DND-41 (cell line): Measurements from ENCODE around the gene MIX23.
A peak's percentile ranks its signal among the peaks of the same experiment; 100 is the strongest.

ENCODE experiments used
- ATAC-seq: fragments of 200-7000 bp; cut with Tn5 transposase; 3 replicates; pipeline ENCODE4 v1.9.1; 2021; ENCODE audit warnings: low read depth; ENCODE audit not compliant: insufficient read depth
- DNase-seq: peaks from one replicate; pipeline ENCODE4 v3.0.0-alpha.2; 2020
- H2AFZ ChIP-seq: 2 replicates; pipeline ENCODE4 v1.6.0; 2012; ENCODE audit warnings: low read depth, low read length
- H3K27ac ChIP-seq: 2 replicates; pipeline ENCODE4 v1.5.1; 2012; ENCODE audit warnings: low read length, inconsistent platforms
- H3K27me3 ChIP-seq: fragments of 200-600 bp; sonication (generic); 2 replicates; pipeline ENCODE4 v1.6.0; 2012; ENCODE audit warnings: low read length, mild to moderate bottlenecking, inconsistent platforms; ENCODE audit not compliant: insufficient read depth, poor library complexity
- H3K36me3 ChIP-seq: 2 replicates; pipeline ENCODE4 v1.5.1; 2012; ENCODE audit warnings: low read length, inconsistent platforms; ENCODE audit not compliant: insufficient read depth
- H3K4me1 ChIP-seq: 2 replicates; pipeline ENCODE4 v1.5.1; 2012; ENCODE audit warnings: mild to moderate bottlenecking, low read length; ENCODE audit not compliant: insufficient read depth
- H3K4me2 ChIP-seq: 2 replicates; pipeline ENCODE4 v1.6.0; 2012; ENCODE audit warnings: mild to moderate bottlenecking, moderate library complexity, low read length, inconsistent platforms; ENCODE audit not compliant: insufficient read depth
- H3K4me3 ChIP-seq, 2 experiments: fragments of 200-600 bp in 1 of 2; shearing (Covaris generic) in 1 of 2; 2 replicates each; pipeline ENCODE4 v1.5.1; 2012 to 2016; ENCODE audit warnings: inconsistent platforms in 2 of 2, low read length in 2 of 2, mild to moderate bottlenecking in 2 of 2, low read depth in 1 of 2, moderate library complexity in 1 of 2
- H3K79me2 ChIP-seq: 2 replicates; pipeline ENCODE4 v1.6.0; 2012; ENCODE audit warnings: low read length, inconsistent platforms; ENCODE audit not compliant: insufficient read depth
- H3K9ac ChIP-seq: 2 replicates; pipeline ENCODE4 v1.6.0; 2012; ENCODE audit warnings: low read depth, mild to moderate bottlenecking, inconsistent platforms, low read length, moderate library complexity
- H3K9me3 ChIP-seq: 2 replicates; pipeline ENCODE4 v1.5.1; 2012; ENCODE audit warnings: low read length, moderate library complexity, mild to moderate bottlenecking, inconsistent platforms; ENCODE audit not compliant: insufficient read depth, severe bottlenecking
- H4K20me1 ChIP-seq: 2 replicates; pipeline ENCODE4 v1.6.0; 2012; ENCODE audit warnings: low read length; ENCODE audit not compliant: insufficient read depth
- EZH2 ChIP-seq: IDR thresholded peaks from 3 replicates; pipeline ENCODE4 v1.6.1; 2012; ENCODE audit warnings: borderline replicate concordance, low read depth, mild to moderate bottlenecking, moderate library complexity, low read length, inconsistent platforms; ENCODE audit not compliant: severe bottlenecking
- TF ChIP-seq, protein P1 (sequence below): IDR thresholded peaks from 2 replicates; pipeline ENCODE4 v1.5.1; 2012; ENCODE audit warnings: borderline replicate concordance, low read length, moderate library complexity, mild to moderate bottlenecking; ENCODE audit not compliant: poor library complexity, severe bottlenecking; ENCODE audit errors: extremely low read depth

The MIX23 gene

DNA sequence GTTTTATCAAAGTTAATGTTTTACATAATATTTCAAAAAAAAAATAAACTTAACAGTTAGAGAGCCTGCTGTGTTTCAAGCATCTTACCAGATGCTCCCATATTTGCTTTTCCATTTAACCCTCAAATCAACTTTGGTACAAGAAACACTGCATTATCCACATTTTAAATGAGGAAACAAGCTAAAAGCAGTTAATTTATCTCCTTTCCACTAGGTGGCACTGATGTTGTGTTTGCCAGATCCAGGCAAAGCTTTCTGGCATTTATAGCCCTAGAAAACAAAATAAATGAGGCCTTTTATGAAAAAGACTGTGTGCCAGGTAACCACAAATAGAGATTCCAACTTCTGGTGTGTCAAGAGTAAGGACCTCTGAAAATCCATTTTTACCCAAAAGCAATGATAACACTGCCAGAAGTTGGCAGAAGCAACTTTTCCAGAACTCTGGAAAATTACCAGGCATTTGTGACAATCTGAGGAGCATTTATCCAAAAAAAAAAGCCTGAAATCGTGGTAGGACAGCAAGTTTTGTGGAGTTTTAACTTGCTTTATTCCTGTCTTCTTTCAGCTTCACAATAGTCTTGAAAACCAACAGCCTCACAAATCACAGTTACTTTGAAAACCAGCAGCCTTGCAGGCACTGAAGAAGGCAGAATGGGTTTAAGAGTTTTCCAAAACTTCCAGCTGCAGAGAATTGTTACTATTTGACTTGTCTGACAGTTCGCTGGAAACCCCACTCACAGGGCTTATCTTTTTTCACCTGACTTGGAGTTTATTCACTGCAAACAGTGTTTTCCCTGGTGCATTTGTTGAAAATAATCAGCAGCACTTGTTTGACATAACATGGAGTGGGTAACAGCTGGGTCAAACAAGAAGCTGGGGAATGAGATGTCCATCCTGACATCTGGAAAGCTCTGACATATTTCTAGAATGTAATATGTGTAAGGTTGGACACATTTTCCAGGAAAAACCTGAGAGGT is 10.1 kb upstream of the MIX23 start:
- H3K4me2 ChIP-seq, result no peak overlapping the region
- H3K27ac ChIP-seq, result no peak overlapping the region
- H3K4me3 ChIP-seq, result no peak overlapping the region
- H2AFZ ChIP-seq, result no peak overlapping the region
- no peaks in the 10 kb centered on the region for H3K9me3 ChIP-seq
- H3K9ac ChIP-seq, result no peak overlapping the region
- H3K4me1 ChIP-seq, result peaks cover 4% of the 10 kb centered on the region; the same call in 1 of the 2 replicates
- no peaks in the 10 kb centered on the region for H3K27me3 ChIP-seq
- DNase-seq, result peak; percentile 34
- H3K36me3 ChIP-seq, result peaks cover 19% of the 10 kb centered on the region
- H4K20me1 ChIP-seq, result peaks cover 4% of the 10 kb centered on the region; the same call in 1 of the 2 replicates
- TF ChIP-seq, protein P1, sequence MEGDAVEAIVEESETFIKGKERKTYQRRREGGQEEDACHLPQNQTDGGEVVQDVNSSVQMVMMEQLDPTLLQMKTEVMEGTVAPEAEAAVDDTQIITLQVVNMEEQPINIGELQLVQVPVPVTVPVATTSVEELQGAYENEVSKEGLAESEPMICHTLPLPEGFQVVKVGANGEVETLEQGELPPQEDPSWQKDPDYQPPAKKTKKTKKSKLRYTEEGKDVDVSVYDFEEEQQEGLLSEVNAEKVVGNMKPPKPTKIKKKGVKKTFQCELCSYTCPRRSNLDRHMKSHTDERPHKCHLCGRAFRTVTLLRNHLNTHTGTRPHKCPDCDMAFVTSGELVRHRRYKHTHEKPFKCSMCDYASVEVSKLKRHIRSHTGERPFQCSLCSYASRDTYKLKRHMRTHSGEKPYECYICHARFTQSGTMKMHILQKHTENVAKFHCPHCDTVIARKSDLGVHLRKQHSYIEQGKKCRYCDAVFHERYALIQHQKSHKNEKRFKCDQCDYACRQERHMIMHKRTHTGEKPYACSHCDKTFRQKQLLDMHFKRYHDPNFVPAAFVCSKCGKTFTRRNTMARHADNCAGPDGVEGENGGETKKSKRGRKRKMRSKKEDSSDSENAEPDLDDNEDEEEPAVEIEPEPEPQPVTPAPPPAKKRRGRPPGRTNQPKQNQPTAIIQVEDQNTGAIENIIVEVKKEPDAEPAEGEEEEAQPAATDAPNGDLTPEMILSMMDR, result peak; percentile 82
- TF ChIP-seq EZH2, result no peak
- ATAC-seq, result peak; percentile 70
- peaks cover 62% of the 10 kb centered on the region for H3K79me2 ChIP-seq

- Histone ChIP-seq H2AFZ (no peak overlapping the region), H3K9me3 (no peaks in the 10 kb centered on the region), H3K27me3 (no peaks in the 10 kb centered on the region), H3K79me2 (peaks cover 74% of the 10 kb centered on the region), H3K4me3 (no peak overlapping the region), H3K4me1 (peaks cover 17% of the 10 kb centered on the region), H3K4me2 (no peak overlapping the region), H3K9ac (no peak overlapping the region), H4K20me1 (peaks cover 4% of the 10 kb centered on the region; the same call in 1 of the 2 replicates), H3K27ac (no peak overlapping the region), H3K36me3 (peaks cover 20% of the 10 kb centered on the region)
- no peak for ATAC-seq
- TF ChIP-seq, protein P1, result no peak
- TF ChIP-seq EZH2, result no peak
- no peak for DNase-seq
These were observed 8.8 kb upstream of the MIX23 start for GRCh38 chr3:122391681-122392446.

- Histone ChIP-seq H3K27ac (no peak overlapping the region), H3K9me3 (no peaks in the 10 kb centered on the region), H3K27me3 (no peaks in the 10 kb centered on the region), H3K36me3 (peaks cover 29% of the 10 kb centered on the region), H3K4me1 (peaks cover 29% of the 10 kb centered on the region), H3K9ac (no peak overlapping the region), H2AFZ (no peak overlapping the region), H3K4me3 (no peak overlapping the region), H4K20me1 (peaks cover 4% of the 10 kb centered on the region; the same call in 1 of the 2 replicates), H3K79me2 (peaks cover 81% of the 10 kb centered on the region), H3K4me2 (no peak overlapping the region)
- no peak for DNase-seq
- TF ChIP-seq, protein P1, result no peak
- TF ChIP-seq EZH2, result no peak
- ATAC-seq, result no peak
These were observed 7.6 kb upstream of the MIX23 start for GRCh38 chr3:122390665-122391064.
